HepG2 (cell line): Measurements from ENCODE around the gene ZFP14. TPM values are rescaled to one million over a fixed set of nuclear protein-coding genes. Genes with fewer than 3 reads are reported as not detected.
A peak's percentile ranks its signal among the peaks of the same experiment; 100 is the strongest.

Experiments used
- BRD4 ChIP-seq: sonication (generic); formaldehyde crosslinking; IDR thresholded peaks from 2 replicates; pipeline ENCODE4 v1.4.0; 2020; ENCODE audit warnings: missing genetic modification reagents
- NR2C2 ChIP-seq: sonication (generic); formaldehyde crosslinking; IDR thresholded peaks from 2 replicates; pipeline ENCODE4 v1.4.0; 2020; ENCODE audit warnings: missing genetic modification reagents, mild to moderate bottlenecking, moderate library complexity, borderline replicate concordance
- PHF5A ChIP-seq: IDR thresholded peaks from one replicate; pipeline ENCODE4 v1.6.1; 2018; ENCODE audit warnings: low read depth, missing genetic modification reagents; ENCODE audit not compliant: unreplicated experiment
- PHF8 ChIP-seq: sonication (generic); formaldehyde crosslinking; IDR thresholded peaks from 2 replicates; pipeline ENCODE4 v1.5.0; 2020; ENCODE audit warnings: missing genetic modification reagents
- PITX1 ChIP-seq: sonication (generic); formaldehyde crosslinking; IDR thresholded peaks from 2 replicates; pipeline ENCODE4 v1.5.1; 2020; ENCODE audit warnings: mild to moderate bottlenecking, missing genetic modification reagents
- TEAD2 ChIP-seq: sonication (generic); formaldehyde crosslinking; IDR thresholded peaks from 2 replicates; pipeline ENCODE4 v1.9.0; 2021; ENCODE audit warnings: missing genetic modification reagents
- ZBTB42 ChIP-seq: sonication (generic); formaldehyde crosslinking; IDR thresholded peaks from 2 replicates; pipeline ENCODE4 v1.5.0; 2020; ENCODE audit warnings: mild to moderate bottlenecking, missing genetic modification reagents
- ZKSCAN5 ChIP-seq: sonication (generic); formaldehyde crosslinking; IDR thresholded peaks from 2 replicates; pipeline ENCODE4 v1.5.1; 2020; ENCODE audit warnings: mild to moderate bottlenecking, missing genetic modification reagents
- ZNF44 ChIP-seq: sonication (generic); formaldehyde crosslinking; IDR thresholded peaks from 2 replicates; pipeline ENCODE4 v1.5.1; 2020; ENCODE audit warnings: mild to moderate bottlenecking, missing genetic modification reagents
- ZNF7 ChIP-seq: IDR thresholded peaks from 2 replicates; pipeline ENCODE4 v1.6.1; 2016; ENCODE audit warnings: missing biosample characterization, missing genetic modification reagents
- ZSCAN29 ChIP-seq: sonication (generic); formaldehyde crosslinking; conservative IDR thresholded peaks from 2 replicates; pipeline ENCODE4 v1.4.0; 2020; ENCODE audit warnings: mild to moderate bottlenecking, missing genetic modification reagents
- polyA plus RNA-seq, 8 experiments: library from polyadenylated mRNA; depleted of rRNA in 3 of 8; stranded (reverse) in 7 of 8; unstranded in 1 of 8; fragments of >200 nt; fragmentation: Illumina TruSeq in 4 of 8; extraction: Trizol in 4 of 8; gene quantifications; 2 replicates each; pipeline versions ENCODE4 v1.2.1 to v1.2.3, GENCODE V29; 2011 to 2016; ENCODE audit warnings: low read depth in 4 of 8, missing spikeins in 1 of 8, mixed read lengths in 1 of 8; ENCODE audit not compliant: insufficient read depth in 1 of 8
- total RNA-seq, 5 experiments: library from RNA; depleted of rRNA; stranded (reverse); fragments of >200 nt; fragmentation: Illumina TruSeq; extraction: Trizol; gene quantifications; 2 replicates each; pipeline ENCODE4 v1.2.3, GENCODE V29; 2016; ENCODE audit warnings: low read depth in 1 of 5
- TF ChIP-seq, protein P1 (sequence below): sonication (generic); formaldehyde crosslinking; IDR thresholded peaks from 2 replicates; pipeline ENCODE4 v1.4.0; 2020; ENCODE audit warnings: missing genetic modification reagents, borderline replicate concordance
- TF ChIP-seq, protein P2 (sequence below): sonication (generic); formaldehyde crosslinking; IDR thresholded peaks from 2 replicates; pipeline ENCODE4 v1.5.0; 2020; ENCODE audit warnings: missing genetic modification reagents
- TF ChIP-seq, protein P3 (sequence below): sonication (generic); formaldehyde crosslinking; conservative IDR thresholded peaks from 2 replicates; pipeline ENCODE4 v1.8.1; 2023; ENCODE audit warnings: missing genetic modification reagents
- TF ChIP-seq, protein P4 (sequence below): IDR thresholded peaks from 2 replicates; pipeline ENCODE4 v1.6.1; 2016
- TF ChIP-seq, protein P5 (sequence below): sonication (generic); formaldehyde crosslinking; IDR thresholded peaks from 2 replicates; pipeline ENCODE4 v1.5.0; 2020; ENCODE audit warnings: missing genetic modification reagents
- TF ChIP-seq, protein P6 (sequence below): sonication (generic); formaldehyde crosslinking; IDR thresholded peaks from 2 replicates; pipeline ENCODE4 v1.5.1; 2020; ENCODE audit warnings: missing genetic modification reagents, mild to moderate bottlenecking, borderline replicate concordance

The ZFP14 gene
- total and polyA plus RNA-seq, 2 of the 13 experiments (the other 11 are each of a cell fraction or from before 2014, with no cell fraction given): 2.0 to 5.0 TPM

DNA sequence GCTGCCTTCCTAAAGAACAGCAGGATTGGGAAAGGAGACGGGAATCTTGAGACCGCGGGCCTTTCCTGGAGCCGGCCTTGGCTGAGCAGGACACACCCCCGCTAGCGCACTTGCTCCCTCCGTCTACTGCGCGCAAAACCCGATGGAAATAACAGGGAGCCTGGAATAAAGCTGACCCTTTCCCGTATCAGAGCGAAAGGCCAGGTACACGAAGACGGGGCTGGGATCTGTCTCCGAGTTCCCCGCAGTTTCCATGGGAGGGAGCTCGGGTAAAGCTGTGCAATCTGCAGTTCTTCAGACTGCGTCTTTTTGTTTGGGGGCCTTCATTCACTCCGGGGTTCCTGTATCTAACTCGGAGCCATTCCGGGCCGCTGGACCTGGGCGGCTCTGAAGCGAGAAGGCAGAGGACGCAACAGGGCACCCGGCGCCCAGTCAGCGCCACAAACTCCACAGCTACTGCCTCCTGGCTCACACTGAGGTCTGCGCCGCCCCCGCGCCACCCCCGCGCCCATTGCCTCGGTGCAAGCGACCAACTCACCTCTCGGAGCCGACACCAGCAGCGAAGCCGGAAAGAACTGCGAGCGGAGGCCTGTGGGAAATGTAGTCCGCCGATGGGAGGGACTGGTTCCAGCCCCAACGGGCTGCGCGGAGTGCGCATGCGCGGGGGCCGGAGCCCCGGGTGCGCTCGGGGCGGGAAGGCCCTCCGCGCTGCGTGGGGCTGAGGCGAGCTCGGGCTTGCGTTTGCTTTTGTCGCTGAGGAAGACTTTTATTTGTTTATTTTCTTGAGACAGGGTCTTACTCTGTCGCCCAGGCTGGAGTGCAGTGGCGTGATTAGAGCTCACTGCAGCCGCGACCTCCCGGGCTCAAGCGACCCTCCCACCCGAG is at the start of gene ZFP14 (continued):
- TF ChIP-seq, protein P1, sequence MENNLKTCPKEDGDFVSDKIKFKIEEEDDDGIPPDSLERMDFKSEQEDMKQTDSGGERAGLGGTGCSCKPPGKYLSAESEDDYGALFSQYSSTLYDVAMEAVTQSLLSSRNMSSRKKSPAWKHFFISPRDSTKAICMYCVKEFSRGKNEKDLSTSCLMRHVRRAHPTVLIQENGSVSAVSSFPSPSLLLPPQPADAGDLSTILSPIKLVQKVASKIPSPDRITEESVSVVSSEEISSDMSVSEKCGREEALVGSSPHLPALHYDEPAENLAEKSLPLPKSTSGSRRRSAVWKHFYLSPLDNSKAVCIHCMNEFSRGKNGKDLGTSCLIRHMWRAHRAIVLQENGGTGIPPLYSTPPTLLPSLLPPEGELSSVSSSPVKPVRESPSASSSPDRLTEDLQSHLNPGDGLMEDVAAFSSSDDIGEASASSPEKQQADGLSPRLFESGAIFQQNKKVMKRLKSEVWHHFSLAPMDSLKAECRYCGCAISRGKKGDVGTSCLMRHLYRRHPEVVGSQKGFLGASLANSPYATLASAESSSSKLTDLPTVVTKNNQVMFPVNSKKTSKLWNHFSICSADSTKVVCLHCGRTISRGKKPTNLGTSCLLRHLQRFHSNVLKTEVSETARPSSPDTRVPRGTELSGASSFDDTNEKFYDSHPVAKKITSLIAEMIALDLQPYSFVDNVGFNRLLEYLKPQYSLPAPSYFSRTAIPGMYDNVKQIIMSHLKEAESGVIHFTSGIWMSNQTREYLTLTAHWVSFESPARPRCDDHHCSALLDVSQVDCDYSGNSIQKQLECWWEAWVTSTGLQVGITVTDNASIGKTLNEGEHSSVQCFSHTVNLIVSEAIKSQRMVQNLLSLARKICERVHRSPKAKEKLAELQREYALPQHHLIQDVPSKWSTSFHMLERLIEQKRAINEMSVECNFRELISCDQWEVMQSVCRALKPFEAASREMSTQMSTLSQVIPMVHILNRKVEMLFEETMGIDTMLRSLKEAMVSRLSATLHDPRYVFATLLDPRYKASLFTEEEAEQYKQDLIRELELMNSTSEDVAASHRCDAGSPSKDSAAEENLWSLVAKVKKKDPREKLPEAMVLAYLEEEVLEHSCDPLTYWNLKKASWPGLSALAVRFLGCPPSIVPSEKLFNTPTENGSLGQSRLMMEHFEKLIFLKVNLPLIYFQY (CRISPR knock-in tag): 0 out of 2 replicates have a peak, but pooled peaks have one; percentile 28
- TF ChIP-seq, protein P2, sequence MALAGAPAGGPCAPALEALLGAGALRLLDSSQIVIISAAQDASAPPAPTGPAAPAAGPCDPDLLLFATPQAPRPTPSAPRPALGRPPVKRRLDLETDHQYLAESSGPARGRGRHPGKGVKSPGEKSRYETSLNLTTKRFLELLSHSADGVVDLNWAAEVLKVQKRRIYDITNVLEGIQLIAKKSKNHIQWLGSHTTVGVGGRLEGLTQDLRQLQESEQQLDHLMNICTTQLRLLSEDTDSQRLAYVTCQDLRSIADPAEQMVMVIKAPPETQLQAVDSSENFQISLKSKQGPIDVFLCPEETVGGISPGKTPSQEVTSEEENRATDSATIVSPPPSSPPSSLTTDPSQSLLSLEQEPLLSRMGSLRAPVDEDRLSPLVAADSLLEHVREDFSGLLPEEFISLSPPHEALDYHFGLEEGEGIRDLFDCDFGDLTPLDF (CRISPR knock-in tag): 0 out of 2 replicates have a peak, but pooled peaks have one; percentile 48
- TF ChIP-seq ZNF7 (CRISPR knock-in tag): no peak
- no peak for TF ChIP-seq ZKSCAN5
- no peak for TF ChIP-seq ZNF44 (CRISPR knock-in tag)
- TF ChIP-seq ZSCAN29: no peak
- TF ChIP-seq, protein P3, sequence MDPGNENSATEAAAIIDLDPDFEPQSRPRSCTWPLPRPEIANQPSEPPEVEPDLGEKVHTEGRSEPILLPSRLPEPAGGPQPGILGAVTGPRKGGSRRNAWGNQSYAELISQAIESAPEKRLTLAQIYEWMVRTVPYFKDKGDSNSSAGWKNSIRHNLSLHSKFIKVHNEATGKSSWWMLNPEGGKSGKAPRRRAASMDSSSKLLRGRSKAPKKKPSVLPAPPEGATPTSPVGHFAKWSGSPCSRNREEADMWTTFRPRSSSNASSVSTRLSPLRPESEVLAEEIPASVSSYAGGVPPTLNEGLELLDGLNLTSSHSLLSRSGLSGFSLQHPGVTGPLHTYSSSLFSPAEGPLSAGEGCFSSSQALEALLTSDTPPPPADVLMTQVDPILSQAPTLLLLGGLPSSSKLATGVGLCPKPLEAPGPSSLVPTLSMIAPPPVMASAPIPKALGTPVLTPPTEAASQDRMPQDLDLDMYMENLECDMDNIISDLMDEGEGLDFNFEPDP (CRISPR knock-in tag): 0 out of 2 replicates have a peak, but pooled peaks have one; percentile 18
- TF ChIP-seq, protein P4, sequence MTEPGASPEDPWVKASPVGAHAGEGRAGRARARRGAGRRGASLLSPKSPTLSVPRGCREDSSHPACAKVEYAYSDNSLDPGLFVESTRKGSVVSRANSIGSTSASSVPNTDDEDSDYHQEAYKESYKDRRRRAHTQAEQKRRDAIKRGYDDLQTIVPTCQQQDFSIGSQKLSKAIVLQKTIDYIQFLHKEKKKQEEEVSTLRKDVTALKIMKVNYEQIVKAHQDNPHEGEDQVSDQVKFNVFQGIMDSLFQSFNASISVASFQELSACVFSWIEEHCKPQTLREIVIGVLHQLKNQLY (CRISPR knock-in tag): peak; percentile 34; the same call in 1 of the 2 replicates
- TF ChIP-seq BRD4 (CRISPR knock-in tag): 0 out of 2 replicates have a peak, but pooled peaks have one; percentile 47
- no peak for TF ChIP-seq PHF5A (CRISPR knock-in tag)
- TF ChIP-seq PHF8: peak; percentile 90
- no peak for TF ChIP-seq PITX1
- TF ChIP-seq, protein P5, sequence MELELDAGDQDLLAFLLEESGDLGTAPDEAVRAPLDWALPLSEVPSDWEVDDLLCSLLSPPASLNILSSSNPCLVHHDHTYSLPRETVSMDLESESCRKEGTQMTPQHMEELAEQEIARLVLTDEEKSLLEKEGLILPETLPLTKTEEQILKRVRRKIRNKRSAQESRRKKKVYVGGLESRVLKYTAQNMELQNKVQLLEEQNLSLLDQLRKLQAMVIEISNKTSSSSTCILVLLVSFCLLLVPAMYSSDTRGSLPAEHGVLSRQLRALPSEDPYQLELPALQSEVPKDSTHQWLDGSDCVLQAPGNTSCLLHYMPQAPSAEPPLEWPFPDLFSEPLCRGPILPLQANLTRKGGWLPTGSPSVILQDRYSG (CRISPR knock-in tag): peak; percentile 77; the same call in 1 of the 2 replicates
- TF ChIP-seq, protein P6, sequence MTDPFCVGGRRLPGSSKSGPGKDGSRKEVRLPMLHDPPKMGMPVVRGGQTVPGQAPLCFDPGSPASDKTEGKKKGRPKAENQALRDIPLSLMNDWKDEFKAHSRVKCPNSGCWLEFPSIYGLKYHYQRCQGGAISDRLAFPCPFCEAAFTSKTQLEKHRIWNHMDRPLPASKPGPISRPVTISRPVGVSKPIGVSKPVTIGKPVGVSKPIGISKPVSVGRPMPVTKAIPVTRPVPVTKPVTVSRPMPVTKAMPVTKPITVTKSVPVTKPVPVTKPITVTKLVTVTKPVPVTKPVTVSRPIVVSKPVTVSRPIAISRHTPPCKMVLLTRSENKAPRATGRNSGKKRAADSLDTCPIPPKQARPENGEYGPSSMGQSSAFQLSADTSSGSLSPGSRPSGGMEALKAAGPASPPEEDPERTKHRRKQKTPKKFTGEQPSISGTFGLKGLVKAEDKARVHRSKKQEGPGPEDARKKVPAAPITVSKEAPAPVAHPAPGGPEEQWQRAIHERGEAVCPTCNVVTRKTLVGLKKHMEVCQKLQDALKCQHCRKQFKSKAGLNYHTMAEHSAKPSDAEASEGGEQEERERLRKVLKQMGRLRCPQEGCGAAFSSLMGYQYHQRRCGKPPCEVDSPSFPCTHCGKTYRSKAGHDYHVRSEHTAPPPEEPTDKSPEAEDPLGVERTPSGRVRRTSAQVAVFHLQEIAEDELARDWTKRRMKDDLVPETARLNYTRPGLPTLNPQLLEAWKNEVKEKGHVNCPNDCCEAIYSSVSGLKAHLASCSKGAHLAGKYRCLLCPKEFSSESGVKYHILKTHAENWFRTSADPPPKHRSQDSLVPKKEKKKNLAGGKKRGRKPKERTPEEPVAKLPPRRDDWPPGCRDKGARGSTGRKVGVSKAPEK (CRISPR knock-in tag): no peak
- TF ChIP-seq NR2C2 (CRISPR knock-in tag): peak; percentile 82
- 0 out of 2 replicates have a peak, but pooled peaks have one; percentile 29 for TF ChIP-seq TEAD2 (CRISPR knock-in tag)
- no peak for TF ChIP-seq ZBTB42
